ENCODE measurements around the gene CRHBP.
A peak's percentile ranks its signal among the peaks of the same experiment; 100 is the strongest.
"Not testable (repeated sequence)": the region's sequence is repeated elsewhere in the genome, so short reads cannot be mapped to it uniquely, and the experiment has no call there.

The CRHBP gene, protein sequence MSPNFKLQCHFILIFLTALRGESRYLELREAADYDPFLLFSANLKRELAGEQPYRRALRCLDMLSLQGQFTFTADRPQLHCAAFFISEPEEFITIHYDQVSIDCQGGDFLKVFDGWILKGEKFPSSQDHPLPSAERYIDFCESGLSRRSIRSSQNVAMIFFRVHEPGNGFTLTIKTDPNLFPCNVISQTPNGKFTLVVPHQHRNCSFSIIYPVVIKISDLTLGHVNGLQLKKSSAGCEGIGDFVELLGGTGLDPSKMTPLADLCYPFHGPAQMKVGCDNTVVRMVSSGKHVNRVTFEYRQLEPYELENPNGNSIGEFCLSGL

DNA sequence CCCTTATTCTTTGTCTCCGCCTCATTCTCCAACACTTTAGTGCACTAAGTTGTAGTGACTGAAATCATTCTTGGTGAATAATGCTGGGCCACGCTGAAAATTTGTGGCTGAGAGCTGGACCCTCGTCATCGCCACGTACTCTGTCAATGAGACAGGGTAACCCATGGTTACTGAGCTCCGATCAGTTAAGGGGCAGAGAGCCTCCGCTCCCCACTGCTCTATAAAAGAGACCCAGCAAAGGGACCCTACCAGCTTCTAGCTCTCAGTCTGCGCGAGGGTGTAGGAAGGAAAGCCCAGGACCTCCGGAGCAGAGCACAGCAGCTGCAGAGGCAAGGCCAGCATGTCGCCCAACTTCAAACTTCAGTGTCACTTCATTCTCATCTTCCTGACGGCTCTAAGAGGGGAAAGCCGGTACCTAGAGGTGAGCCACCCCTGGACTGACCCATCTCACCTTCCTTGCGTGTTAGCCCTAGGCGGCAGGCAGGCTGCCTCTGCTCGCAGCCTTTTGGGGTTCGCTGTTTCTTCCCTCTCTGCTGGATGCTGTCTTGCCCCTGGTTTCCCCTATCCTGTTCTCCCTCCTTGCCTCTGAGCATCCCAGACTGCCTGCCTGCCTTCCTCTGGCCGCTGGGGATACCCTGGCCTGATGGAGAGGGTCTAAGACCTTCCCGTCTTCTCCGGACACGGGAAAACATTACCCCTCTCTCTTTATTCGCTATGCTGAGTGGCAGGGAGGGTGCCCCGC is at the start of gene CRHBP:
TSS of gene CRHBP (plus strand) at position 251 of the 742 bp plus-strand sequence. CDS start at position 341, 90 bp downstream.
- DNase-seq: no peak

DNA sequence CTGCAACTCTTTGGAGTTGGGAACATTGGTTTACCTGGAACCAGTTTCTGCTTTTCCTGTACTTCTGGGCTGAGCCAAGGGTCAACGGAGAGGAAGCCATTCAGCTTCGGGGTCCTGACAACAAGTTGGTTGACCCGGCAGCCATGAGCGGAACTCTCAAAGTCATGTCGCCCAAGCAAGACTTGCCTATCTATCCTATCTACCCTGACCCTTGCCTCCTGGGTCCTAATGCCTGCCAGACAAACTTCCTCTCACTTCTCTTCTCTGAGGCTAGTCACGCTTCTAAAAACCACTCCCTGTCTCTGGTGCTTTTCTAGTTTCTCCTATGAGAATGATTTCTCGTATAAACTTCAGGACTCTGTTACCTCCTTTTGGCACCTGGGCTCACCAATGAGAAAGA is 44.7 kb upstream of the CRHBP start:
- DNase-seq: no peak

DNA sequence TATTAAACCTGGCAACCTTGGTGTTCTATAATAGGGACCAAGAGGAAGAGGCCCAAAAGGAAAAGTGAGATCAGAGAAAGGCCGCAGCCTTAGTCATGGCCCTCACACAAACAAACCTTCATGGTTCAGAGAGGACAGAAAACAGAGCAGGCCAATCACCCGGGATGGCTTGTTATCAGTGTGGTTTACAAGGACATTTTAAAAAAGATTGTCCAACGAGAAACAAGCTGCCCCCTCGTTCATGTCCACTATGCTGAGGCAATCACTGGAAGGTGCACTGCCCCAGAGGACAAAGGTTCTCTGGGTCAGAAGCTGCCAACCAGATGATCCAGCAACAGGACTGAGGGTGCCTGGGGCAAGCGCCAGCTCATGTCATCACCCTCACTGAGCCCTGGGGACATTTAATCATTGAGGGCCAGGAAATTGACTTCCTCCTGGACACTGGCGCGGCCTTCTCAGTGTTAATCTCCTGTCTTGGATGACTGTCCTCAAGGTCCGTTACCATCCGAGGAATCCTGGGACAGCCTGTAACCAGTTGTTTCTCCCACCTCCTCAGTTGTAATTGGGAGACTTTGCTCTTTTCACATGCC is 42.4 kb upstream of the CRHBP start:
- not testable (repeated sequence) for DNase-seq

DNA sequence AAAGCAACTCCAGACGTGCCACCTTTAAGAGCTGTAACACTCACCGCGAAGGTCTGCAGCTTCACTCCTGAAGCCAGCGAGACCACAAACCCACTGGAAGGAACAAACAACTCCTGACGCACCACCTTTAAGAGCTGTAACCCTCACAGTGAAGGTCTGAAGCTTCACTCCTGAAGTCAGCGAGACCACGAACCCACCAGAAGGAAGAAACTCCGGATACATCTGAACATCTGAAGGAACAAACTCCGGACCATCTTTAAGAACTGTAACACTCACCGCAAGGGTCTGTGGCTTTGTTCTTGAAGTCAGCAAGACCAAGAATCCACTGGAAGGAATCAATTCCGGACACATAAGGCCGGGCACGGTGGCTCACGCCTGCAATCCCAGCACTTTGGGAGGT is 38.2 kb upstream of the CRHBP start:
- not testable (repeated sequence) for DNase-seq

DNA sequence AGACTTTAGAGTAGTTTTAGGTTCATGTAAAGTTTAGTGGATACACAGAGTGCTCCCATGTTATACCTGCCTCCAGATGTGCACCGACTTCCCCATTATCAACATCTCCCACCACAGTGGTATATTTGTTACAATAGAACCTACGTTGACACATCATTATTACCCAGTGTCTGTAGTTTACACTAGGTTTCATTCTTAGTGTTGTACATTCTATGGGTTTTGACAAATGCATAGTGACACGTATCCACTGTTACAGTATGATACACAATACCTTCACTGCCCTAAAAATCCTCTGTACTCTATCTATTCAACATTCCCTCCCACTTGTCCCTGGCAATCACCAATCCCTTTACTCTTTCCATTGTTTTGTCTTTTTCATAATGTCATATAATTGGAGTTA is 34.3 kb upstream of the CRHBP start:
- DNase-seq: no peak

DNA sequence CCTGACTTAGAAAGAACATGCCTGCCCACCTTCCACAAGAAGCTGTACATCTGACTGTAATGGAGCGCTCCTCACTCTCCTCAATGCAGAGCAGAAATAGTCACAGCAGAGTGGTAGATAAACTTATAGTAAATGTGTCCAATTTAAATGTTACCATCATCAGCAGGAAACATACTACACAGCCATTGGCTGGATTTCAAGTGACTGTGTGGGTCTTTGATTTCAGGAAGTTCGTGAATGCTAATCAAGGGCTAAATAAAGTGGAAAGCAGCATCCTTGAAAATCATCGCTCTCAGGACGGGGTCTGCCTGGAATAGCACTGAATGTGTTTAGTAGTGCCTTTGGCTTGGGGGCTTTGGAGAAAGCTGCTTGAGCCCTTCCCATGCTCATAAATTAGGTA is 32.4 kb upstream of the CRHBP start:
- DNase-seq: no peak

DNA sequence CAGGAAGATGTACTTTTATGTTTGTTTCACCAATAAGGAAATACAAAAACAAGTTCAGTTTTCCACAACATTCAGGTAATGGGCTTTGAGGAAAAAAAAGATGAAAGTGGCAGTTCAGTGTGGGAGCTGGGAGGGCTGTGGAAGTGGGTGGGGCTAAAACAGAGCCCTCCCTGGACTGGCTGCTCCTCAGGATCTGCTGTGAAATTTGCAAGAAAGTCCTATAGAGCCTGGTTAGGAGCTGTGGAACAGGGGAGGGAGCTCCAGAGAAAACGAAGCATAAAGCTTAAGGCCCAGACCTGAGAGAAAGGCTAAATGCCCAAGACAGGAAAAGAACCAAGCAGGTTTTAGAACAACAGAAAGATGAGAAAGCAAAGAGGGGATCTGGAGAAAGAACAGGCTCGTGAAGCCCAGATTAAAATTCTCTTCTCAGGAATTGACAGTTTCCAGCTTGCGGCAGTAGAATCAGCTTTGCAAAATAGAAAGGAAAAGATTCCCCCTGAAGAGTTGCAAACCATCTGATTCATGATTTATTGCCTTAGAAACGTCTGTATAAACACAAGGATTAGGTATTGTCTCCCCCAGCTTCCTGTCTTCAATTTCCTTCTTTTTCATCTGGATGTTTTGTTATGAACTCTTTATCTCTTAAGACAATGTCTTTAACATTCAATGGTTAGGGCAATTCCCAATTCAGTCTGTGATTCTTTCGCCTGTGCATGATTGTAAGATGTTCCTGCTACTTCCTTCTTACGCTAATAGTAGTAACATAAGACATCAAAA is 26.3 kb upstream of the CRHBP start:
- no peak for DNase-seq

DNA sequence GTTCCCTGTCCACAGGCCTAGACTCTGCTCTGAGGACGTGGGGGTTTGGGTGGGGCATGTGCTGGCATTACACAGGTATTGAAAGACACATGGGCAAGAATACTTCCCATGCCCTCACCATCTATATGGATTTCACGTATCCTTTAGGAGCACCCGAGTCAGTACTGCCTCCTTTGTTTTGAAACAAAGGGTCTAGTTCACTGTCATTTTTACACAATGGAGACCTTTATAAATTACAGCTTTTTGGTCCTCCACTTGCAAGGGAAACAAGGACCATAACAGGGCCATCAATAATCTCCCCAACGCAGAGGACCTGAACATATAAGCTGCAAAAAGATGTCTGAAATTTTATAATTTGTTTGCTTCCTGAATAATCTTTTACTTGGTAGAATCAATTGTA is 24.9 kb upstream of the CRHBP start:
- DNase-seq: no peak

DNA sequence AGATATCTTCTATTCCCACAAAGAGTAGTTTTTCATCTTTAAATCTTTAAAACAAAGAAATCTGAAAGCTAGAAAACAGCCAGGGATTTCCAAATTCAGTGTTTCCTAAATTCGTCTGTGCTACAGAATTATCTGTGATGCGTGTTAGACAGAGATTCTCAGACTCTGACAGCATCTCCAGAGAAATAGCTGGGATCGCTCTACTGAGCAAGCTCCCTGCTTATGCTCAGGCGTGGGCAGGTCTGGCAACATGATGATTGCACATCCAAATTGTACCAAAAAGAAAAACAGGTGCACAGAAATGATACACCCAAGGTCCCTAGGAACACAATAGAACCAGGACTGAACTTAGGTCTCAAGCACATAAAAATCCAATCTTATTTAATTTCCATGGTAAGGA is 22.8 kb upstream of the CRHBP start:
- no peak for DNase-seq

DNA sequence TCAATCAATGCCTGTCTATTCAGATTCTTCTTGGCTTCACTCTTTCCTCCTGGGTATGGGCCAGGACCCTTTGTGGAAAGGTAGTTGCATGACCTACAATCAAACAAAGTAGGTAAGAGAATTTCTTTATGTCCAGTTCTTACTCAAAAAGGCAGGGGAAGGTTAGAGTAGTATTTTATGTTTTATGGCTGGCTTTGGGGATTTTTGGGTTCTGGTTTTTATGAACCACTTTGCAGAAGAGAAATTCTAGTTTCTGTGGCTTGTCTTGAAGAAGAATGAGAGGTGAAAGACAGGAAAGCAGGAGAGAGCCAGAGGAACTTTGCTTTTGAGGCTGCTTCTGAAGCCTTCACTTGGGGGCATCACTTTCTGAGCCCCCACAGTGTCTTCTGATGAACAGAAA is 14.7 kb upstream of the CRHBP start:
- no peak for DNase-seq

DNA sequence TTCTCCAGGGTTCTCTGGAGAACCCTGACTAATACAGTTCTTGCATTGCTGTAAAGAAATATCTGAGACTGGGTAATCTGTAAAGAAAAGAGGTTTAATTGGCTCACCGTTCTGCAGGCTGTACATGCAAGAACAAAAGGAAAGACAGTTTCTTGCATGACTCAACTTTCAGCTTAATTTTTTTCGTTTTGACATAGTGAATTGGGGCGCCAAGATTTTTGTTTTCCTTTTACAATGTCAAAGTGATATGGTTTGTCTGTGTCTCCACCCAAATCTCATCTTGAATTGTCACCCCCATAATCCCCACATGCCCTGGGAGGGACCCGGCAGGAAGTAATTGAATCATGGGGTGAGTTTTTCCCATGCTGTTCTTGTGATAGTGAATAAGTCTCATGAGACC is 11.8 kb upstream of the CRHBP start:
- no peak for DNase-seq

DNA sequence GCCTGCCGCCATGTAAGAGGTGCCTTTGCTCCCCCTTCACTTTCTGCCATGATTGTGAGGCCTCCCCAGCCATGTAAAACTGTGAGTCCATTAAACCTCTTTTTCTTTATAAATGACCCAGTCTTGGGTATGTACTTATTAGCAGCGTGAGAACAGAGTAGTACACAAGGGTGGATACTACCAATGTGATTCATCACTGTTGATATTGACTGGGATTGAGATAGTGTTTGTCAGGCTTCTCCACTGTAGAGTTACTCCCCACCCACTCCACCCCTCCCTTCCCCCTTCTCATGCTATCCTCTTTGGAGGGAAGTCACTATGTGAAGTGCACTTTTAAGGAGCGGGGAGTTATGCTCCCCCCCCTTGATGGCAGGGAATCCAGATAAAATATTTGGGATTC is 11.4 kb upstream of the CRHBP start:
- no peak for DNase-seq

DNA sequence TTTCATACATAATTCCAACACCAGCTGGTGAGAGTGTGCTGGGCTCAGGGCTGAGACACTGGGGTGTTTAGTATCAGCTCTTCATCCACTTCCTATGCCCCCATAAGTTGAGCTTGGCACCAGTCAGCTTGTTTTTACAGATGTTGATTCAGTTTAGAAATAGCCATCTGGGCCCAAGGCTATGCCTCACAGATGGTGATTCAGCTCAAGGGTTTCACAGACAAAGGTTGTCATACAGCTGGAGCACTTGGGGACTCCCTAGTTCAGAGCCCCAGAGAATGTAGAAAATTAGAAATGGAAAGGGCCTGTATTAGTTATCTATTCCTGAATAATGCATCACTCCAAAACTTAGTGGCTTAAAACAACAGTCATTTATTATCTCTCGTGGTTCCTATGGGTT is 10.3 kb upstream of the CRHBP start:
- DNase-seq: peak; percentile 65

DNA sequence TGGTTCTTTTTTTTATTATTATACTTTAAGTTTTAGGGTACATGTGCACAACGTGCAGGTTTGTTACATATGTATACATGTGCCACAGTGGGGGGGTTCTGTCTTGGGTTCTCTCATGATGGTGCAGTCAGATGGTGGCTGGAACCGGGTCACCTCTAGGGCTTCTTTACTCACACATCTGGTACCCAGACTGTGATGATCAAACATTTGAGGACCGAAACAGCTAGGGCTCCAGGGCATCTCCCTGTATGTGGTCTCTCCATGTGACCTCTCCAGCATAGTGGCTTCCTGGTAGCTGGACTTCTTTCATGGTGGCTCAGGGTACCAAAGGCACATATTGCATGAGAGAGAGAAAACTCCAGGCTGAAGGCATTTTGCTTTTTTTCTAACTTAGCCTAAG is 9.8 kb upstream of the CRHBP start:
- no peak for DNase-seq

DNA sequence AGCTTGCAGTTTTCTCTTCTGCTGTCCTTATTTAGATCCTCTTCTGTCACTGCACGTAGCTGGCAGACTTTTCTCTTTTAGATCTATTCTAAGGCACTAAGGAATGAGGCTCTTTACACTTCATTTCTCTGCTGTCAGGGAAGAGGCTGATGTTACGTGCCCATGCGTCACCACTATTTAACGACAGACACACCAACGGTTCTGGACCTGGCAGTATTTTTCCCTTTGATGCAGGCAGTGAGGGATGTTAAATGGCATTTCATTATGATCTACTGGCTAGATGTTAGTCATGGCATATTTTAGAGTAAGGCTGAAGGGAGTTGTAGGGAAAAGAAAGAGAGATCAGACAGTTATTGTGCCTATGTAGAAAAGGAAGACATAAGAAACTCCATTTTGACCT is 8.2 kb upstream of the CRHBP start:
- DNase-seq: no peak

DNA sequence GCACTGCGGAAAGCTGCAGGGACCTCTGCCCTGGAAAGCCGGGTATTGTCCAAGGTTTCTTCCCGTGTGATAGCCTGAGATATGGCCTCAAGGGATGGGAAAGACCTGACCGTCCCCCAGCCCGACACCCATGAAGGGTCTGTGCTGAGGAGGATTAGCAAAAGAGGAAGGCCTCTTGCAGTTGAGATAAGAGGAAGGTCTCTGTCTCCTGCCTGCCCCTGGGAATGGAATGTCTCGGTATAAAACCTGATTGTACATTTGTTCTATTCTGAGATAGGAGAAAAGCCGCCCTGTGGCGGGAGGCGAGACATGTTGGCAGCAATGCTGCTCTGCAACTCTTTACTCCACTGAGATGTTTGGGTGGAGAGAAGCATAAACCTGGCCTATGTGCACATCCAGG is 7.6 kb upstream of the CRHBP start:
- DNase-seq: not testable (repeated sequence)

DNA sequence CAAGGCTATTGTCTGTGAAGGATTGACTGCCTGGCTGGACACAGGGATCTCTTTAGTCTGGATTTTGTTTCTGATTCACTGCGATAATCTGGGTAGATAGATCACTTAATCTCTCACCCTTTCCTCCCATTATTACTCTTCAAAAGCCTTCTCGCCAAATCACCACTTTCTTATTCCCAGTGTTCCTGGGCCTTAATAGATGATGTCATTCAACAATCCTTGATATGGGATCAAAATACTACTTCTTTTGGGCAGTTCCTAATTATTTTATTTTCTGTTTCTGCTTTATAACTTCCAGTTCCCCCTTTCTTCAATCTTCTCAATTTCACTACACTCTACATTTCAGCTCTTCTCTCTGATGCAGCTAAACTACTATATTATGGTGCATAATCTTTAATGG is 6.8 kb upstream of the CRHBP start:
- no peak for DNase-seq

DNA sequence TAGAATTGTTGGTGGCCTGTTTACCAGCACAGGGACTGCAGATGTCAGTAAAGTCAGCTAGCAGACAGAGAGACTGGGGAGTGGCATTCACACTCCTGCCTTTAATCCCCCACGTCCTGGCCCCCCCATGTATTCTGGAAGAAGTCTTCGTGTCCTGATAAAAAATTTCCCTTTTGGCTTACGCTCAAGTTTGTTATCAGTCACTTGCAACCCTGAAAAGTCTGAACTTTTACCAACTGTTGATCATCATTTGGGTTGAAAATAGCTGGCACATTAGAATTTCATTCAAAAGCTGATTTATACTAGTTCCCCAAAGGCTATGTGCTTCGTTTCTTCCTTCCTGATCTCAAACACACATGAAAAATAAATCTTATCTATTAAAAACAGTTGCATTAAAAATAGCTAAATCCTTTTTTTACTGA is 5.8 kb upstream of the CRHBP start:
- no peak for DNase-seq

DNA sequence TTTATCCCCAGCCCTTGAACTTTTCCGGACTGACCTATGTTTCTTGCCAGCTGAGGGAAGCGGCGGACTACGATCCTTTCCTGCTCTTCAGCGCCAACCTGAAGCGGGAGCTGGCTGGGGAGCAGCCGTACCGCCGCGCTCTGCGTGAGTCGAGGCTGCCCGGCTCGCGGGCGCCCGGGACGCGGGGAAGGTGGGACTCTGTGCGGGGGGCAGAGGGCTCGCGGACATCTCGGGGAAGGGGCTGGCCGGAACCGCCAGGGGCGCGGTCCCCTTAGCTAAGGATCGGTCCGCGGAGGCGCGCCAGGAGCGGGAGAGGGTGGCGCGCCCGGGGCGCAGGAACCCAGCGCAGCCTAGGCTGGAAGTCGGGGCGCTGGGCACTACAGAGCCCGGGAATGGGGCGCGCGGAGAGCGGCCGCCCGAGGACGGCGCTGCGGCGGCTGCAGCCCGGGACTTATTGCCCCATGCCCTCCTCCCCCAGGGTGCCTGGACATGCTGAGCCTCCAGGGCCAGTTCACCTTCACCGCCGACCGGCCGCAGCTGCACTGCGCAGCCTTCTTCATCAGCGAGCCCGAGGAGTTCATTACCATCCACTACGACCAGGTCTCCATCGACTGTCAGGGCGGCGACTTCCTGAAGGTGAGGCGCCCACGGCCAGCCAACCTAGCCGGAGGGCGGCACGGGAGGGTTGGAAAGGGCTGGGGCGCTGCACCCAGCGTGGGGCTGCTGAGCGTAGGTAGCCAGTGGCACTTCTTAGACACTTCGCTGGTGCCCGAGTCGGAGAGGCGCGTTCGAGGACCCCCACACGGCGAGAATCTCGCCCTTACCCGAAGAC is 922 bp downstream of the CRHBP start:
- no peak for DNase-seq

DNA sequence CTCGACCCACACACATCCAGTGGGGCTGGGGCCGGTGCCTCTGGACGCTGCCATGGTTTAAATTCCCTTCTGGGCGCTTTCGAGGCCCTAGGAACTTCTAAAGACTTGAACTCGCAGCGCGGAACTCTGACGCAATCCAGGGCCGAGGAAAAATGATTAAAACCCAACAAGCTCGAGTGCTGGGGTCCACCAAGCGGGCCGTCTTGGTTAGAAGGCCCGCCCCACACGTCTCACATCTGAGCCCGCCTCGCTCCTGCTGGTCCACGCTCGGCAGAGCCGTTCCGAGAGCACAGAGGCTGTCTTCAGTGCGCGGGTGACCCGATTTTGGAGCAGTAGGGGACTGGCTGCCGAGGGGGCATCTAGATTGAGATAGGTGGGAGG is 1.5 kb downstream of the CRHBP start:
- no peak for DNase-seq

DNA sequence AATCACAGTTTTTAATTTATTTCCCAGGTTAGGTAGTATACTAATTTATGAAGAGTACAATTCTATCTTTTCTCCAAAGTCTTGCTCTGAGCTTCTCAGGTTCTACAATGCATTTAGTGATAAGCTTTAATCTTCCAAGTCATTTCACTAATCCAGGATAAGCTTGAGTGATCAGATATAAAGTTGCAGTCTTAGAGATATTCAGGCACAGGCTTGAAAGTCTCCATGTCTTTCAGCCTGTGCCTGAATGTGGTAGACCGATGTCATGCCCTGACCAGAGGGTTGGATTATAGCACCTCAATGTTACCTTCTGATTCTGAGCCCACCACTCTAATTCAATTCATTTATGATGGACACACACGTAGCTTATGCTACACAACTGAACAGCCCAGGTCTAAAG is 3.2 kb downstream of the CRHBP start:
- no peak for DNase-seq

DNA sequence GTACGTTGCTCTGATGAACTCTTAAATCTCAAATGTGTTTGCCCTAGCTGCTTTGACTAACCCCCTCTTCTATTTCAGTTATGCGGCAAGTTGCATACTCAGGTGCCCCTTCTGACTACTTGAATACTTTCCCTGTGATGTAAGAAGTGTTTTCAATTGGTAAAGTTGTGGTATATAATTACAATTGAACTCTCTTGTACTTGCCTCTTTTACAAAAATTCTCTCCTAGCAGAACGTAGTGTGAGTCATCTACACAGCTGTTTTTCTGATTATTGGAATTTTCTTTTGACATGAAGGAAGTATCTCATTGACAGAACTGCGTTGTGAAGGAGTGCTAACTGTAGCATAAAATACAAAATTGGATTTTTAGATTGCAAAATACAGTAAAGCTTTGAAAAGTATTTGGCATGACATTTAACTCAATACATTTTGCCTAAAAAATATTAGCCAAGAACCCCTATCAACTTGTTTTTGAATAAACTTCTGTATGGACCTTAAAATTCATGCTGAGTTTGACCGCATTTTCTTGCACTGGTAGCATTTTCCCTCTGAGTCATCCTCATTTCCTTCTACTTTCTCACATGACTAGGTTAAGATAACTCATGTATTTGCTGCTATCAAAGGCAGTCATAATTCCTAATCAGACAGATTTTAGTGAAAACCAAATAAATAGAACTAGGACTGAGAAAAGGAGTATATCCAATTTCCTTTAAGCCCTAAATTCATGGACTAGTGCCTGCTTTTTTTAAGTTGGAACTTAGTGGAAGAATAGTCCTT is 6.3 kb downstream of the CRHBP start:
- DNase-seq: peak; percentile 62
